Loucy (cell line): ENCODE data around the gene HASPIN.
A peak's percentile ranks its signal among the peaks of the same experiment; 100 is the strongest.

Experiments
- H2AFZ ChIP-seq: fragments of 200-600 bp; sonication (generic); 2 replicates; pipeline ENCODE4 v1.6.0; 2016; ENCODE audit warnings: antibody characterized with exemption, mild to moderate bottlenecking, low read length, moderate library complexity
- H3F3A ChIP-seq: fragments of 200-600 bp; 2 replicates; pipeline ENCODE4 v1.6.0; 2016; ENCODE audit warnings: antibody characterized with exemption, low read depth, mild to moderate bottlenecking
- H3K27me3 ChIP-seq: fragments of 200-600 bp; sonication (generic); 2 replicates; pipeline ENCODE4 v1.6.1; 2014; ENCODE audit warnings: low read length, mild to moderate bottlenecking; ENCODE audit not compliant: insufficient read depth, poor library complexity, severe bottlenecking
- H3K36me3 ChIP-seq: fragments of 200-600 bp; sonication (generic); 2 replicates; pipeline ENCODE4 v1.6.1; 2016; ENCODE audit warnings: low read length; ENCODE audit not compliant: insufficient read depth
- H3K4me1 ChIP-seq: fragments of 200-600 bp; sonication (generic); 2 replicates; pipeline ENCODE4 v1.5.1; 2014; ENCODE audit warnings: low read length, mild to moderate bottlenecking; ENCODE audit not compliant: insufficient read depth, poor library complexity, severe bottlenecking
- H3K4me2 ChIP-seq: fragments of 200-600 bp; sonication (generic); 2 replicates; pipeline ENCODE4 v1.6.0; 2014; ENCODE audit warnings: antibody characterized with exemption, low read length, low read depth, mild to moderate bottlenecking; ENCODE audit not compliant: poor library complexity, severe bottlenecking
- H3K4me3 ChIP-seq: fragments of 200-600 bp; sonication (generic); 2 replicates; pipeline ENCODE4 v1.5.1; 2014; ENCODE audit warnings: low read length, mild to moderate bottlenecking, mixed read lengths; ENCODE audit not compliant: poor library complexity, severe bottlenecking
- H3K79me2 ChIP-seq: fragments of 200-600 bp; sonication (generic); 2 replicates; pipeline ENCODE4 v1.6.1; 2014; ENCODE audit warnings: low read length; ENCODE audit not compliant: insufficient read depth
- H3K9ac ChIP-seq: fragments of 200-600 bp; sonication (generic); 2 replicates; pipeline ENCODE4 v1.6.0; 2014; ENCODE audit warnings: mild to moderate bottlenecking, low read depth, low read length, moderate library complexity; ENCODE audit not compliant: poor library complexity, severe bottlenecking
- H3K9me2 ChIP-seq: fragments of 200-600 bp; sonication (generic); replicated peaks from 2 replicates; pipeline ENCODE4 v1.6.1; 2016; ENCODE audit warnings: low read depth, low read length, mixed read lengths
- H3K9me3 ChIP-seq: fragments of 200-600 bp; sonication (generic); 2 replicates; pipeline ENCODE4 v1.6.1; 2014; ENCODE audit warnings: mild to moderate bottlenecking, antibody characterized with exemption, low read length, low read depth; ENCODE audit not compliant: insufficient read depth
- H4K20me1 ChIP-seq: fragments of 200-600 bp; sonication (generic); 2 replicates; pipeline ENCODE4 v1.6.0; 2014; ENCODE audit warnings: antibody characterized with exemption, low read length, mild to moderate bottlenecking; ENCODE audit not compliant: insufficient read depth, poor library complexity, severe bottlenecking
- CTCF ChIP-seq: fragments of 200-600 bp; sonication (generic); conservative IDR thresholded peaks from 2 replicates; pipeline ENCODE4 v1.5.1; 2014; ENCODE audit warnings: mild to moderate bottlenecking, antibody characterized with exemption, low read length
- EZH2phosphoT487 ChIP-seq: fragments of 200-600 bp; IDR thresholded peaks from 2 replicates; pipeline ENCODE4 v1.6.1; 2018; ENCODE audit warnings: antibody characterized with exemption, mild to moderate bottlenecking, moderate library complexity, borderline replicate concordance

HASPIN gene

DNA sequence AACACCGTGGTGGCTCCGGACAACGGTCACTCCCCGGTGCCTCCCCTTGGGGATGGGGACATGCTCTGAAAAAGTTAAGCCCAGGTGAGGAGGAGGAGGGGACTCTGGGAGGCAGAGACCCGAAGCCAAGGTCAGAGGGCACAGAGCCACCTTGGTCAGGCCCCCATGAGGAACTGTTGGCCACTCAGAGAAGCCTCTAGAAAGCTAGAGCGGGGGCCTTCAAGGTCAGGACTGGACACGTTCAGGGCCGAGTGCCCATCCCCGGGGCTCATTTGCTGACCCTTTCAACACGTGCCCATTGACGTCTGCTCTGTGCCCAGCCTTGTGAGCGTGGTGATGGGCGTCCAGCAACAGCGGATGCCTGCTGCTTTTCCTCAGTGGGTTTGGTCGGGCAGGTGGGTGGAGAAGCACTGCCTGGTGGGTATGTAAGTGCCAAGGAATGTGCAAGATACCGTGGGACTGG lies 38.2 kb downstream of the HASPIN start:
- Histone ChIP-seq H3K9me2 (no peaks in the 10 kb centered on the region), H3K36me3 (no peaks in the 10 kb centered on the region), H3K4me3 (no peak overlapping the region), H3K79me2 (no peaks in the 10 kb centered on the region), H3K4me1 (peaks cover 34% of the 10 kb centered on the region), H3K9me3 (no peaks in the 10 kb centered on the region), H3K27me3 (no peaks in the 10 kb centered on the region), H2AFZ (no peak overlapping the region), H4K20me1 (no peaks in the 10 kb centered on the region), H3K4me2 (no peak overlapping the region), H3F3A (peaks cover 8% of the 10 kb centered on the region), H3K9ac (no peak overlapping the region)
- TF ChIP-seq EZH2phosphoT487 (no peak), CTCF (no peak)

DNA sequence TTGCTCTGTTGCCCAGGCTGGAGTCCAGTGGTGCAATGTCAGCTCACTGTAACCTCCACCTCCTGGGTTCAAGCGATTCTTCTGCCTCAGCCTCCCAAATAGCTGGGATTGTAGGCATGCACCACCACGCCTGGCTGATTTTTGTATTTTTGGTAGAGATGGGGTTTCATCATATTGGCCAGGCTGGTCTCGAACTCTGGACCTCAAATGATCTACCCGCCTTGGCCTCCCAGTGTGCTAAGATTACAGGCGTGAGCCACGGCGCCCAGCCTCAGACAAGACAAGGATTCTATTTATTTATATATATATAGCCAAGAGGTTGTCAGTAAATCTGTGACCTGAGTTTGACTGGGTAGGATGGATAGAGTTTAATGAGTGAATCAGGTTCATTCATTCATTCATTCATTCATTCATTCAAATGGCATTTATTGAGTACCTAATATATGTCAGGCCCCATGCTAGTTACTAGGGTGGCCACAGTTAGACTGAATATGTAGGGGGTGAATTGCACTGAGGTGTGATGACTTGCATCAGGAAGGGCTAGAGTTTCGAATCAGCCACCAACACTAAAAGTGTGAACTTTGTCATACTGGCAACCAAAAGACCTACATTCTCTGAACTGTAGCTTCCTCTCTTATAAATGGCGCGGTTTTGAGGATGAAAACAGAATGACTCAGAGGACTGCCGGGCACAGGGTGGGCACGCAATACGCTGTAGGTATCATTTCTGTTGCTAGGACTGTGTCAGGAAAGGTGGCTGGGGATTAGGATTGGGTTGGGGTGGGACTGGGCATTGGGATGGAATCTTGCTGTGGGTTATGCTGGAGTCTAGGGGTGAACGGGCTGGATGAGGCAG lies 39.4 kb downstream of the HASPIN start:
- no peaks in the 10 kb centered on the region for H3K9me2 ChIP-seq
- no peaks in the 10 kb centered on the region for H3K79me2 ChIP-seq
- H3K4me3 ChIP-seq: no peak overlapping the region
- no peak for TF ChIP-seq EZH2phosphoT487
- no peak for TF ChIP-seq CTCF
- H3K36me3 ChIP-seq: no peaks in the 10 kb centered on the region
- no peak overlapping the region for H2AFZ ChIP-seq
- H3K4me2 ChIP-seq: no peak overlapping the region
- no peaks in the 10 kb centered on the region for H4K20me1 ChIP-seq
- peaks cover 32% of the 10 kb centered on the region for H3K4me1 ChIP-seq
- peak overlapping the region; percentile 37 for H3K9ac ChIP-seq
- no peaks in the 10 kb centered on the region for H3K27me3 ChIP-seq
- H3K9me3 ChIP-seq: no peaks in the 10 kb centered on the region
- H3F3A ChIP-seq: peaks cover 8% of the 10 kb centered on the region

- peaks cover 8% of the 10 kb centered on the region for H3F3A ChIP-seq
- no peaks in the 10 kb centered on the region for H3K79me2 ChIP-seq
- no peak overlapping the region for H3K4me3 ChIP-seq
- H4K20me1 ChIP-seq: no peaks in the 10 kb centered on the region
- H3K36me3 ChIP-seq: no peaks in the 10 kb centered on the region
- peaks cover 38% of the 10 kb centered on the region for H3K4me1 ChIP-seq
- no peak for TF ChIP-seq CTCF
- TF ChIP-seq EZH2phosphoT487: no peak
- no peaks in the 10 kb centered on the region for H3K9me3 ChIP-seq
- peak overlapping the region; percentile 37 for H3K9ac ChIP-seq
- no peaks in the 10 kb centered on the region for H3K9me2 ChIP-seq
- H3K27me3 ChIP-seq: no peaks in the 10 kb centered on the region
- no peak overlapping the region for H3K4me2 ChIP-seq
- H2AFZ ChIP-seq: no peak overlapping the region
Observed at GRCh38 chr17:3763777-3764170, 40.1 kb downstream of the HASPIN start.
